VCaP (cell line): ENCODE data around the gene ACLY.
"Not testable (repeated sequence)": the region's sequence is repeated elsewhere in the genome, so short reads cannot be mapped to it uniquely, and the experiment has no call there.

ENCODE experiments used
- H3K27ac ChIP-seq: fragments of 450-650 bp; 2 replicates; pipeline ENCODE4 v1.5.1; 2017
- CTCF ChIP-seq: fragments of 450-650 bp; conservative IDR thresholded peaks from 2 replicates; pipeline ENCODE4 v1.5.1; 2017; ENCODE audit warnings: mild to moderate bottlenecking, moderate library complexity

The ACLY gene

GRCh38 chr17:41935641-41936040 lies 16.9 kb upstream of the ACLY start:
- TF ChIP-seq CTCF: no peak
- H3K27ac ChIP-seq: no peak overlapping the region

DNA sequence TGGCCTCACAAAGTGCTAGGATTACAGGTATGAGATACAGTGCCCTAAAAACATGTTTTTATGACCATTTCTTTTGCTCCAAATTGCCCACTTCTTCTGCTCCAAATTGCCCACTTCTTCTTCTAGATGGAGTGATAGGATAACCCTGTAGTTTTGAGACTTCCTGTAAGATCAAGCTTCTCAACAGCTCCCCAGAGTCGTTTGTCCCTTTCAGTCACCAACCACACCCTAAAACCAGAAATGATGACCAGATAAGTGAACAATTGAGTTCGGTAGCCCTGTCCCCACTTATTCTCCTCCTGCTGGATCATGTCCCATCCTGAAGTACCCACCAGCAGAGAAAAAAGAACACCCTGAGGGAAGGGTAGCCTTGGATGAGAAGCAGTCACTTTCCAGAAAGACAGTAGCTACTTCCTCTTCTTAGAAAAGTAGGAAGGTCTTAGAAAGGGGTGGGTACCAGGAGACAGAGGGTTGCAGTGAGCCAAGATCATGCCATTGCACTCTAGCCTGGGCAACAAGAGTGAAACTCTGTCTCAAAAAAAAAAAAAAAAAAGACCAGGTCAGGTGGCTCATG lies 14.2 kb upstream of the ACLY start:
- no peak for TF ChIP-seq CTCF
- H3K27ac ChIP-seq: no peak overlapping the region

DNA sequence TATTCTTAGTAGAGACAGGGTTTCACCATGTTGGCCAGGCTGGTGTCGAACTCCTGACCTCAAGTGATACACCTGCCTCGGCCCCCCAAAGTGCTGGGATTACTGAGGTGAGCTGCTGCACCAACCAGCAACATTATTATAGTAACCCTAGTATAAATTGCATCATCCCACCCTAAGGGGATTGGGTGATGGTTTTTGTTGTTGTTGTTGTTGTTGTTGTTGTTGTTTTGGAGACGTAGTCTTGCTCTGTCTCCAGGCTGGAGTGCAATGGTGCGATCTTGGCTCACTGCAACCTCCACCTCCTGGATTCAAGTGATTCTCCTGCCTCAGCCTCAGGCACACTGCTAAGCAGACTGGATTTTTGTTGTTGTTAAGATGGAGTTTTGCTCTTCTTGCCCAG lies 13.0 kb upstream of the ACLY start:
- not testable (repeated sequence) for H3K27ac ChIP-seq

DNA sequence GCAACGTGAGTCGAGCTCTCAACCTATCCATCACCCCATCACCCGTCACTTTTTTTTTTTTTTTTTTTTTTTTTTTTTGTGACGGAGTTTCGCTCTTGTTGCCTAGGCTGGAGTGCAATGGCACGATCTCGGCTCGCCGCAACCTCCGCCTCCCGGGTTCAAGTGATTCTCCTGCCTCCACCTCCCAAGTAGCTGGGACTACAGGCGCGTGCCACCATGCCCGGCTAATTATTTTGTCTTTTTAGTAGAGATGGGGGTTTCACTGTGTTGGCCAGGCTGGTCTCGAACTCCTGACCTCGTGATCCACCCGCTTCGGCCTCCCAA lies 12.0 kb upstream of the ACLY start:
- peak overlapping the region; percentile 78 for H3K27ac ChIP-seq

GRCh38 chr17:41930009-41930832 lies 11.5 kb upstream of the ACLY start, which contains the start of gene ODAD4:
ODAD4 (plus strand) TSS chr17:41930617; CDS start chr17:41930724, 107 bp downstream.
- peak; percentile 40 for TF ChIP-seq CTCF
- peak within 1 kb of the TSS; percentile 78 for H3K27ac ChIP-seq

DNA sequence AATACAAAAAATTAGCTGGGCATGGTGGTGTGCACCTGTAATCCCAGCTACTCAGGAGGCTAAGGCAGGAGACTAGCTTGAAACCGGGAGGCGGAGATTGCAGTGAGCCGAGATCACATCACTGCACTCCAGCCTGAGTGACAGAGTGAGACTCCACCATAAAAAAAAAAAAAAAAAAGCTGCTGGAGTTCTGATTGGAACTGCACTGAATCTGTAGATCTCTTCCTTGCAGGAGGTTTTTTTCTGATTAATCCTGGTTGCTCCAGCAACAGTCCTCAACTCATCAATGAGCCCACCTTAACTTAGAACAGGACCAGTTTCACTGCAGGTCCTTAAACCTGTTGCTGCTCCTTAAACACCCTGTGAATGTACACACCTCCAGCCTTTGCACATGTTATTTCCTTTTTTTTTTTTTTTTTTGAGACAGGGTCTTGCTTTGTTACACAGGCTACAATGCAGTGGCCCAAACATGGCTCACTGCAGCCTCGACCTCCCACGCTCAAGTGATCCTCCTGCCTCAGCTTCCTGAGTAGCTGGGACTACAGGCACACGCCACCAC lies 10.0 kb upstream of the ACLY start:
- H3K27ac ChIP-seq: peak overlapping the region; percentile 78; the same call in 1 of the 2 replicates
- no peak for TF ChIP-seq CTCF

DNA sequence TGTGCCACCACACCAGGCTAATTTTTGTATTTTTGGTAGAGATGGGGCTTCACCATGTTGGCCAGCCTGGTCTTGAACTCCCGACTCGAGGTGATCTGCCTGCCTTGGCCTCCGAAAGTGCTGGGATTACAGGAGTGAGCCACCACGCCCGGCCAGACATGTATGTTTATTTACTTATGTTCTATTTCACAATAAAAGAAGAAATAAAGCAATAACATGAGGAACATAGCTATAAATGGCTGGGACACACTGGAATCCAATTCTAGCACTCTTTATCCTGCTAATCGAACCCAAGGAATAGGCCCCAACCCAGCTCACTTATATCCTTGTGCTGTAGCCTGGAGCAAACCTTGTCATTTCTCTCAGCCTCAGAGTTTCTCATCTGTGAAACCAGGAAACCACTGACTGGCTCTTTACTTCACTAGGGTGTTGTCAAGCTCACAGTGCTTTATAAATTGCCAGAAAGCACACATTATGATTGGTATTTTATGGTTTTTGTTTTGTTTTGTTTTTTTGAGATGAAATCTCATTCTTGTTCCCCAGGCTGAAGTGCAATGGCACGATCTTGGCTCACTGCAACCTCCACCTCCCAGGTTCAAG lies 7.3 kb upstream of the ACLY start:
- TF ChIP-seq CTCF: no peak
- no peak overlapping the region for H3K27ac ChIP-seq

DNA sequence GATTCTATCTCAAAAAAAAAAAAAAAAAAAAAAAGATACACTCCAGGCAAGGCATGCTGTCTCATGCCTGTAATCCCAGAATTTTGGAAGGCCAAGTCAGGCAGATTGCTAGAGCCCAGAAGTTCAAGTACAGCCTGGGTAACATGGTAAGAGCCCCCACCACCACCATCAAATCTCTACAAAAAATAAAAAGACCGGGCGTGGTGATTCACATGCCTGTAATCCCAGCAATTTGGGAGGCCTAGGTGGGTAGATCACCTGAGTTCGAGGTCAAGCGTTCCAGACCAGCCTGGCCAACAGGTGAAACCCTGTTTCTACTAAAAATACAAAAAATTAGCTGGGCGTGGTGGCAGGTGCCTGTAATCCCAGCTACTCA lies 1.8 kb upstream of the ACLY start:
- H3K27ac ChIP-seq: no peak overlapping the region; the same call in 1 of the 2 replicates

More for the DNA sequence above, 1.8 kb upstream of the ACLY start:
- no peak for TF ChIP-seq CTCF
